Calu3 (cell line): Measurements from ENCODE around the gene SUPT6H. TPM values are rescaled to one million over a fixed set of nuclear protein-coding genes. Genes with fewer than 3 reads are reported as not detected.

ENCODE experiments used
- BruUV-seq: library from RNA; stranded (reverse); fragments of 400-500 nt; replicated peaks from 2 replicates; lab custom pipeline; 2021; lab: Mats Ljungman, UMichigan
- CTCF ChIA-PET: fragments of 300-600 bp; sonication (Branson Sonifier 250); formaldehyde crosslinking; loops from one replicate; lab custom pipeline; 2022; ENCODE audit warnings: antibody characterized with exemption; lab: Charles Lee
- DNase-seq: peaks from one replicate; pipeline ENCODE4 v3.0.0; 2022
- H3K27ac Mint-ChIP-seq: one replicate; pipeline ENCODE4 v1.8.0; 2022; ENCODE audit warnings: mixed read lengths; ENCODE audit not compliant: unreplicated experiment
- H3K27me3 Mint-ChIP-seq: one replicate; pipeline ENCODE4 v1.8.0; 2022; ENCODE audit warnings: mixed read lengths; ENCODE audit not compliant: unreplicated experiment
- H3K36me3 Mint-ChIP-seq: one replicate; pipeline ENCODE4 v1.8.0; 2022; ENCODE audit warnings: mild to moderate bottlenecking, moderate library complexity, mixed read lengths; ENCODE audit not compliant: insufficient read depth, unreplicated experiment
- H3K4me1 Mint-ChIP-seq: one replicate; pipeline ENCODE4 v1.8.0; 2022; ENCODE audit warnings: mild to moderate bottlenecking, low read depth, mixed read lengths; ENCODE audit not compliant: unreplicated experiment
- H3K4me3 Mint-ChIP-seq: one replicate; pipeline ENCODE4 v1.8.0; 2022; ENCODE audit warnings: mild to moderate bottlenecking, low read depth, moderate library complexity, mixed read lengths; ENCODE audit not compliant: unreplicated experiment
- H3K9me3 Mint-ChIP-seq: one replicate; pipeline ENCODE4 v1.8.0; 2022; ENCODE audit warnings: low read depth, mixed read lengths; ENCODE audit not compliant: unreplicated experiment
- intact Hi-C: fragments of 100-400 bp; cut with micrococcal nuclease; formaldehyde crosslinking; loops from one replicate; pipeline ENCODE4 v1.10.0; 2022; ENCODE audit not compliant: unreplicated experiment
- total RNA-seq: library from RNA; stranded (reverse); gene quantifications from 2 replicates; pipeline ENCODE4 v1.2.3, GENCODE V29; 2022
- TF ChIP-seq, protein P1 (sequence below): fragments of 200-600 bp; IDR thresholded peaks from one replicate; pipeline ENCODE4 v1.8.0; 2022; ENCODE audit warnings: antibody characterized with exemption; ENCODE audit not compliant: unreplicated experiment

SUPT6H gene
- total RNA-seq, 1 experiment from 2014 or later = 107 TPM

GRCh38 chr17:28744972-28745785 lies 83.2 kb downstream of the SUPT6H start:
- peak; percentile 69 for DNase-seq
- TF ChIP-seq, protein P1, sequence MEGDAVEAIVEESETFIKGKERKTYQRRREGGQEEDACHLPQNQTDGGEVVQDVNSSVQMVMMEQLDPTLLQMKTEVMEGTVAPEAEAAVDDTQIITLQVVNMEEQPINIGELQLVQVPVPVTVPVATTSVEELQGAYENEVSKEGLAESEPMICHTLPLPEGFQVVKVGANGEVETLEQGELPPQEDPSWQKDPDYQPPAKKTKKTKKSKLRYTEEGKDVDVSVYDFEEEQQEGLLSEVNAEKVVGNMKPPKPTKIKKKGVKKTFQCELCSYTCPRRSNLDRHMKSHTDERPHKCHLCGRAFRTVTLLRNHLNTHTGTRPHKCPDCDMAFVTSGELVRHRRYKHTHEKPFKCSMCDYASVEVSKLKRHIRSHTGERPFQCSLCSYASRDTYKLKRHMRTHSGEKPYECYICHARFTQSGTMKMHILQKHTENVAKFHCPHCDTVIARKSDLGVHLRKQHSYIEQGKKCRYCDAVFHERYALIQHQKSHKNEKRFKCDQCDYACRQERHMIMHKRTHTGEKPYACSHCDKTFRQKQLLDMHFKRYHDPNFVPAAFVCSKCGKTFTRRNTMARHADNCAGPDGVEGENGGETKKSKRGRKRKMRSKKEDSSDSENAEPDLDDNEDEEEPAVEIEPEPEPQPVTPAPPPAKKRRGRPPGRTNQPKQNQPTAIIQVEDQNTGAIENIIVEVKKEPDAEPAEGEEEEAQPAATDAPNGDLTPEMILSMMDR = no peak
- Mint-ChIP-seq H3K4me3 (peak overlapping the region; percentile 81), H3K27me3 (no peaks in the 10 kb centered on the region), H3K4me1 (peaks cover 46% of the 10 kb centered on the region), H3K36me3 (peaks cover 87% of the 10 kb centered on the region), H3K27ac (peak overlapping the region; percentile 91), H3K9me3 (no peaks in the 10 kb centered on the region)
- CTCF ChIA-PET = interaction anchor here (1.1 to 9.1 kb wide), 3 partner anchors 15 to 26 kb away, joined by 3 to 228 read pairs (median 3); partner anchors contain the start of genes NEK8, RPL23A and TLCD1
- intact Hi-C loops = no loop called here
- BruUV-seq = no TSS peak

GRCh38 chr17:28745786-28746411 lies 83.9 kb downstream of the SUPT6H start:
- peaks cover 93% of the 10 kb centered on the region for H3K36me3 Mint-ChIP-seq
- peak; percentile 69 for DNase-seq
- H3K27me3 Mint-ChIP-seq = no peaks in the 10 kb centered on the region
- H3K27ac Mint-ChIP-seq = peak overlapping the region; percentile 91
- BruUV-seq = no TSS peak
- TF ChIP-seq, protein P1 = no peak
- CTCF ChIA-PET = interaction anchor here (0.8 to 9.1 kb wide), 8 partner anchors 10 to 371 kb away, joined by 3 to 228 read pairs (median 3); partner anchors contain the start of genes NEK8, RPL23A and TLCD1
- no peaks in the 10 kb centered on the region for H3K9me3 Mint-ChIP-seq
- H3K4me3 Mint-ChIP-seq = peak overlapping the region; percentile 81
- peaks cover 46% of the 10 kb centered on the region for H3K4me1 Mint-ChIP-seq
- intact Hi-C loops = no loop called here

- no peaks in the 10 kb centered on the region for H3K9me3 Mint-ChIP-seq
- H3K4me3 Mint-ChIP-seq = peak overlapping the region; percentile 81
- TF ChIP-seq, protein P1 = no peak
- H3K36me3 Mint-ChIP-seq = peaks cover 98% of the 10 kb centered on the region
- peak; percentile 92 for DNase-seq
- no TSS peak for BruUV-seq
- peaks cover 46% of the 10 kb centered on the region for H3K4me1 Mint-ChIP-seq
- CTCF ChIA-PET = interaction anchor here (0.6 to 9.1 kb wide), 8 partner anchors 11 to 371 kb away, joined by 3 to 228 read pairs (median 4); partner anchors contain the start of genes NEK8, PHF12 and TLCD1
- intact Hi-C loops = no loop called here
- no peaks in the 10 kb centered on the region for H3K27me3 Mint-ChIP-seq
- H3K27ac Mint-ChIP-seq = peak overlapping the region; percentile 91
These were observed 84.6 kb downstream of the SUPT6H start for GRCh38 chr17:28746611-28747050.

DNA sequence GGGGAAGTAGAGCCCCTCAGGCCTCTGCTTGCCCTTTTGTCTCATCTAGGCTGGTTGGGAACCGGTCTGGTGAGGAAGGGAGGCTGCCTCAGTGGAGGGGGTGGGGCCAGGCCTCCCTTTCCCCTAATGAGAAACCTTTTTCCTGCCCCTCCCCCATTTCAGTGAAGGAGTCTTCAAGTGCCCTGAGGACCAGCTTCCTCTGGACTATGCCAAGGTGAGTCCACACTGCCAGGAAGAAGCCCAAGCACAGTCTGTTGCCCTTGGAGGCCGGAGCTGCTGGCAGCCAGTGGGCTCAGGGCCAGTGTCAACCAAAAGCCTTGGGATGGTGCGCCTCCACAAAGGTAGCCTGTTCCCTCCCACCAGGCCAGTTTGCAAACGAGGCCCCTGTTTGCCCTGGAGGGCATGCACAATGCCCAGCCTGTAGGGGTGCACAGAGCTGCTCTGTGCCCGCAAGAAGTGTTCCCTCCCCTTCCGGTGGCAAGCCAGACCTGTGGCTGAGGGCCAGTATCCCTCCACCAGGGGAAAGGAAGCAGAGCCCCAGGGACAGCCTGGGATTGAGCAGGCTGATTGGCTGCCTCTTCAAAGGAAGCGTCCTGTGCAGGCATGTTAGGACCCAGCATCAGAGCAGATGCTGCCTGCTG lies 85.2 kb downstream of the SUPT6H start:
- no TSS peak for BruUV-seq
- Mint-ChIP-seq H3K4me3 (peak overlapping the region; percentile 81), H3K4me1 (peaks cover 43% of the 10 kb centered on the region), H3K9me3 (no peaks in the 10 kb centered on the region), H3K36me3 (peaks cover 98% of the 10 kb centered on the region), H3K27ac (peak overlapping the region; percentile 91), H3K27me3 (no peaks in the 10 kb centered on the region)
- peak; percentile 85 for DNase-seq
- intact Hi-C loops = no loop called here
- CTCF ChIA-PET = interaction anchor here (0.6 to 9.1 kb wide), 8 partner anchors 12 to 370 kb away, joined by 3 to 228 read pairs (median 4); partner anchors contain the start of genes NEK8, PHF12 and TLCD1
- TF ChIP-seq, protein P1 = no peak
